HepG2 (cell line): Measurements from ENCODE around the gene CDSN. TPM values are rescaled to one million over a fixed set of nuclear protein-coding genes. Genes with fewer than 3 reads are reported as not detected.

ENCODE experiments used
- ATAC-seq: fragments of 200-7000 bp; cut with Tn5 transposase; 3 replicates; pipeline ENCODE4 v1.9.1; 2020; ENCODE audit warnings: mild to moderate bottlenecking, moderate library complexity
- BruUV-seq: library from RNA; stranded (reverse); fragments of 400-500 nt; replicated peaks from 2 replicates; lab custom pipeline; 2021; lab: Mats Ljungman, UMichigan
- CTCF ChIA-PET: fragments of 300-600 bp; formaldehyde crosslinking; extraction: SDS; loops from one replicate; lab custom pipeline; 2021; ENCODE audit warnings: low total read pairs, inconsistent platforms, low intra/inter-chr PET ratio; lab: Yijun Ruan, JAX
- POLR2A ChIA-PET: fragments of 350-600 bp; sonication (Branson Sonifier 250); formaldehyde crosslinking; loops from one replicate; lab custom pipeline; 2020; ENCODE audit warnings: antibody characterized with exemption, inconsistent platforms; lab: Yijun Ruan, JAX
- DNase-seq: peaks from one replicate; pipeline ENCODE4 v3.0.0-alpha.2; 2015; ENCODE audit warnings: low spot score
- FAIRE-seq: peaks from 3 replicates; lab custom pipeline; 2011; peaks lifted over from hg19 to GRCh38; lab: Jason Lieb, UNC
- H2AFZ ChIP-seq: one replicate; pipeline ENCODE4 v1.6.1; 2011; ENCODE audit warnings: low read length, inconsistent platforms
- H3K27ac ChIP-seq: fragments of 300-600 bp; 3 replicates; pipeline ENCODE4 v1.8.0; 2011; ENCODE audit warnings: mixed run types, mild to moderate bottlenecking, mixed read lengths, low read length, inconsistent platforms; ENCODE audit not compliant: insufficient read depth; ENCODE audit errors: extremely low read length
- H3K27me3 ChIP-seq, 2 experiments: fragments of 200-600 bp in 1 of 2; 2 replicates in 1 of 2; 3 replicates in 1 of 2; pipeline versions ENCODE4 v1.6.0 to v1.8.0; 2011; ENCODE audit warnings: low read length in 2 of 2, mild to moderate bottlenecking in 2 of 2, moderate library complexity in 2 of 2, inconsistent platforms in 1 of 2; ENCODE audit not compliant: insufficient read depth in 2 of 2, control insufficient read depth in 1 of 2
- H3K36me3 ChIP-seq, 2 experiments: fragments of 200-600 bp in 1 of 2; replicated peaks in 1 of 2; 2 replicates in 1 of 2; 3 replicates in 1 of 2; pipeline versions ENCODE4 v1.5.1 to v1.8.0; 2011; ENCODE audit warnings: low read length in 2 of 2, inconsistent platforms in 1 of 2; ENCODE audit not compliant: insufficient read depth in 2 of 2, control insufficient read depth in 1 of 2
- H3K4me1 ChIP-seq: 2 replicates; pipeline ENCODE4 v1.5.1; 2012; ENCODE audit warnings: low read length, inconsistent platforms; ENCODE audit not compliant: insufficient read depth
- H3K4me2 ChIP-seq: 2 replicates; pipeline ENCODE4 v1.6.0; 2011; ENCODE audit warnings: low read depth, low read length, inconsistent platforms
- H3K4me3 ChIP-seq, 3 experiments: fragments of 200-600 bp in 1 of 3; sonication (generic), shearing (Covaris generic) in 1 of 3; replicated peaks in 1 of 3; 2 replicates each; pipeline ENCODE4 v1.5.1; 2011 to 2016; ENCODE audit warnings: low read length in 3 of 3, inconsistent platforms in 2 of 3, low read depth in 2 of 3, mild to moderate bottlenecking in 2 of 3, control low read depth in 1 of 3, mixed read lengths in 1 of 3; ENCODE audit not compliant: insufficient read depth in 1 of 3
- H3K79me2 ChIP-seq: one replicate; pipeline ENCODE4 v1.6.1; 2011; ENCODE audit warnings: low read length, inconsistent platforms; ENCODE audit not compliant: insufficient read depth
- H3K9ac ChIP-seq: 2 replicates; pipeline ENCODE4 v1.6.0; 2011; ENCODE audit warnings: mild to moderate bottlenecking, low read depth, low read length, inconsistent platforms; ENCODE audit not compliant: insufficient read depth
- H3K9me3 ChIP-seq: 2 replicates; pipeline ENCODE4 v1.5.1; 2012; ENCODE audit warnings: mild to moderate bottlenecking, low read length
- H4K20me1 ChIP-seq: 2 replicates; pipeline ENCODE4 v1.6.0; 2011; ENCODE audit warnings: inconsistent platforms, mild to moderate bottlenecking, low read length, moderate library complexity; ENCODE audit not compliant: insufficient read depth
- HOXA3 ChIP-seq: sonication (generic); formaldehyde crosslinking; IDR thresholded peaks from 2 replicates; pipeline ENCODE4 v1.5.0; 2020; ENCODE audit warnings: missing genetic modification reagents
- JUNB ChIP-seq: sonication (generic); formaldehyde crosslinking; IDR thresholded peaks from 2 replicates; pipeline ENCODE4 v1.8.0; 2022; ENCODE audit warnings: missing genetic modification reagents, mild to moderate bottlenecking, borderline replicate concordance
- PHF21A ChIP-seq: sonication (generic); formaldehyde crosslinking; IDR thresholded peaks from 2 replicates; pipeline ENCODE4 v1.5.0; 2020; ENCODE audit warnings: mild to moderate bottlenecking, missing genetic modification reagents
- ZNF121 ChIP-seq: sonication (generic); formaldehyde crosslinking; IDR thresholded peaks from 2 replicates; pipeline ENCODE4 v1.5.0; 2020; ENCODE audit warnings: mild to moderate bottlenecking, missing genetic modification reagents
- ZNF264 ChIP-seq: sonication (generic); formaldehyde crosslinking; IDR thresholded peaks from 2 replicates; pipeline ENCODE4 v1.4.0; 2020; ENCODE audit warnings: missing genetic modification reagents
- ZNF691 ChIP-seq: sonication (generic); formaldehyde crosslinking; IDR thresholded peaks from 2 replicates; pipeline ENCODE4 v1.4.0; 2020; ENCODE audit warnings: missing genetic modification reagents, low read depth, mild to moderate bottlenecking, borderline replicate concordance
- ZNF770 ChIP-seq: sonication (generic); formaldehyde crosslinking; IDR thresholded peaks from 2 replicates; pipeline ENCODE4 v1.5.0; 2020; ENCODE audit warnings: mild to moderate bottlenecking, missing genetic modification reagents
- ZNF878 ChIP-seq: sonication (generic); formaldehyde crosslinking; IDR thresholded peaks from 2 replicates; pipeline ENCODE4 v1.8.1; 2023; ENCODE audit warnings: mild to moderate bottlenecking, missing genetic modification reagents, moderate library complexity
- WGBS: methylation state at CpG from one replicate; pipeline ENCODE4 v1.1.6; 2017; ENCODE audit warnings: low lambda C conversion rate; 5-methylcytosine and 5-hydroxymethylcytosine counted together
- in situ Hi-C: cut with HindIII; loops from 2 replicates; pipeline ENCODE4 v1.10.0; 2017; ENCODE audit warnings: low pct_unique_long_range_greater_than_20kb; ENCODE audit not compliant: extremely low pct_ligation_motif_present
- intact Hi-C: fragments of 100-400 bp; cut with micrococcal nuclease; formaldehyde crosslinking; loops from one replicate; pipeline ENCODE4 v1.10.0; 2022; ENCODE audit not compliant: unreplicated experiment
- polyA plus RNA-seq, 8 experiments: library from polyadenylated mRNA; depleted of rRNA in 3 of 8; stranded (reverse) in 7 of 8; unstranded in 1 of 8; fragments of >200 nt; fragmentation: Illumina TruSeq in 4 of 8; extraction: Trizol in 4 of 8; gene quantifications; 2 replicates each; pipeline versions ENCODE4 v1.2.1 to v1.2.3, GENCODE V29; 2011 to 2016; ENCODE audit warnings: low read depth in 4 of 8, missing spikeins in 1 of 8, mixed read lengths in 1 of 8; ENCODE audit not compliant: insufficient read depth in 1 of 8
- total RNA-seq, 5 experiments: library from RNA; depleted of rRNA; stranded (reverse); fragments of >200 nt; fragmentation: Illumina TruSeq; extraction: Trizol; gene quantifications; 2 replicates each; pipeline ENCODE4 v1.2.3, GENCODE V29; 2016; ENCODE audit warnings: low read depth in 1 of 5

CDSN gene
- total and polyA plus RNA-seq, 2 of the 13 experiments (the other 11 are each of a cell fraction or from before 2014, with no cell fraction given), result not detected

GRCh38 chr6:31090973-31091364 lies 29.3 kb downstream of the CDSN start:
- WGBS, result 31% methylated on average over 6 of the region's 6 CpGs
- CTCF ChIA-PET, result no interaction called here
- H3K9ac ChIP-seq, result no peak overlapping the region
- TF ChIP-seq ZNF878, result no peak
- peak; percentile 60; the same call in 1 of the 2 replicates for TF ChIP-seq ZNF264
- TF ChIP-seq PHF21A (CRISPR knock-in tag), result no peak
- TF ChIP-seq ZNF691 (CRISPR knock-in tag), result no peak
- TF ChIP-seq JUNB, result no peak
- no peaks in the 10 kb centered on the region for H3K9me3 ChIP-seq
- H3K79me2 ChIP-seq, result no peaks in the 10 kb centered on the region
- ATAC-seq (no peak), DNase-seq (no peak), FAIRE-seq (no peak)
- in situ Hi-C loops (loop anchor here (25.0 kb wide), 2 partner anchors 404 to 629 kb away; partner anchors contain the start of genes NRM and PPP1R18), intact Hi-C loops (no loop called here)
- peaks cover 0 to 10% of the 10 kb centered on the region in 2 experiments; a peak in 1 of 5 replicates for H3K27me3 ChIP-seq
- H4K20me1 ChIP-seq, result no peaks in the 10 kb centered on the region
- no peak overlapping the region for H3K27ac ChIP-seq
- POLR2A ChIA-PET, result no interaction called here
- no TSS peak for BruUV-seq
- no peak overlapping the region for H3K4me2 ChIP-seq
- H3K4me1 ChIP-seq, result peaks cover 52% of the 10 kb centered on the region
- no peak overlapping the region for H2AFZ ChIP-seq
- no peak overlapping the region for H3K4me3 ChIP-seq
- H3K36me3 ChIP-seq, result no peaks in the 10 kb centered on the region

- TF ChIP-seq ZNF121 (CRISPR knock-in tag) (peak; percentile 52; the same call in 1 of the 2 replicates), HOXA3 (CRISPR knock-in tag) (no peak), ZNF770 (peak; percentile 71)
- intact Hi-C loops, result no loop called here
- Histone ChIP-seq H3K9ac (no peak overlapping the region), H2AFZ (no peak overlapping the region), H3K4me1 (peaks cover 52% of the 10 kb centered on the region), H3K4me3 (no peak overlapping the region), H3K27ac (no peak overlapping the region), H3K79me2 (no peaks in the 10 kb centered on the region), H3K9me3 (no peaks in the 10 kb centered on the region), H3K4me2 (no peak overlapping the region), H3K36me3 (no peaks in the 10 kb centered on the region), H3K27me3 (peaks cover 0 to 15% of the 10 kb centered on the region in 2 experiments; a peak in 1 of 5 replicates), H4K20me1 (no peaks in the 10 kb centered on the region)
- POLR2A ChIA-PET, result no interaction called here
- DNase-seq, result no peak
- FAIRE-seq, result no peak
- CTCF ChIA-PET, result no interaction called here
- BruUV-seq, result no TSS peak
- WGBS, result 55% methylated on average over 3 of the region's 3 CpGs
- in situ Hi-C loops, result loop anchor here (25.0 kb wide), 2 partner anchors 403 to 628 kb away; partner anchors contain the start of genes NRM and PPP1R18
- no peak for ATAC-seq
These were observed 29.8 kb downstream of the CDSN start for GRCh38 chr6:31090275-31090972.
